Breast epithelium (tissue), 3 donors: Measurements from ENCODE around the gene SLC10A2.

Experiments used
- POLR2A ChIP-seq: fragments of 450-650 bp; IDR thresholded peaks from one replicate; pipeline ENCODE4 v1.6.1; 2016; ENCODE audit warnings: antibody characterized with exemption, mild to moderate bottlenecking, moderate library complexity
- TF ChIP-seq, protein P1 (sequence below), 3 donors: fragments of 450-650 bp; IDR thresholded peaks; one replicate each; pipeline ENCODE4 v1.5.1; 2016 to 2017; ENCODE audit warnings: antibody characterized with exemption in 3 of 3, mild to moderate bottlenecking in 3 of 3, moderate library complexity in 3 of 3

DNA sequence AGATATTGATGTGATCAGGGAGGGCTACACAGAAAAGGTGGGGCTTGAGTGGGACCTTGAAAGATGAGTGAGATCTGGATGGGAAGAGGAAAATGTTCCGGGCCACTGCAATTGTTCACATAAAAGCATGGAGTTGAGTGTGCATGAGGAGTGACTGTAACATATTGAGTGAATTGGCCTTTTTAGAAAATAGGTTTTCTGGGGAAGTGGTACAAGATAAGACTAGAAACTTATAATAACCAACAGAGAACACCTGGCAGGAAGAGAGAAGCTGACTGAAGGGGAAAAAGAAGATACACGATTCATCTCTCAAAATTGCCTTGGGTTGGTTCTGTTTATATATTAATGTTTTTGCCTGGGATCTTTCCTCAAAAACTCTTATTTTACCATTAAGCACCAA lies 32.2 kb downstream of the SLC10A2 start:
- TF ChIP-seq, protein P1, sequence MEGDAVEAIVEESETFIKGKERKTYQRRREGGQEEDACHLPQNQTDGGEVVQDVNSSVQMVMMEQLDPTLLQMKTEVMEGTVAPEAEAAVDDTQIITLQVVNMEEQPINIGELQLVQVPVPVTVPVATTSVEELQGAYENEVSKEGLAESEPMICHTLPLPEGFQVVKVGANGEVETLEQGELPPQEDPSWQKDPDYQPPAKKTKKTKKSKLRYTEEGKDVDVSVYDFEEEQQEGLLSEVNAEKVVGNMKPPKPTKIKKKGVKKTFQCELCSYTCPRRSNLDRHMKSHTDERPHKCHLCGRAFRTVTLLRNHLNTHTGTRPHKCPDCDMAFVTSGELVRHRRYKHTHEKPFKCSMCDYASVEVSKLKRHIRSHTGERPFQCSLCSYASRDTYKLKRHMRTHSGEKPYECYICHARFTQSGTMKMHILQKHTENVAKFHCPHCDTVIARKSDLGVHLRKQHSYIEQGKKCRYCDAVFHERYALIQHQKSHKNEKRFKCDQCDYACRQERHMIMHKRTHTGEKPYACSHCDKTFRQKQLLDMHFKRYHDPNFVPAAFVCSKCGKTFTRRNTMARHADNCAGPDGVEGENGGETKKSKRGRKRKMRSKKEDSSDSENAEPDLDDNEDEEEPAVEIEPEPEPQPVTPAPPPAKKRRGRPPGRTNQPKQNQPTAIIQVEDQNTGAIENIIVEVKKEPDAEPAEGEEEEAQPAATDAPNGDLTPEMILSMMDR (IDR thresholded peaks at IDR 0.05), result no peak
- no peak for TF ChIP-seq POLR2A
